ENCODE results near the gene IMPA2.

DNA sequence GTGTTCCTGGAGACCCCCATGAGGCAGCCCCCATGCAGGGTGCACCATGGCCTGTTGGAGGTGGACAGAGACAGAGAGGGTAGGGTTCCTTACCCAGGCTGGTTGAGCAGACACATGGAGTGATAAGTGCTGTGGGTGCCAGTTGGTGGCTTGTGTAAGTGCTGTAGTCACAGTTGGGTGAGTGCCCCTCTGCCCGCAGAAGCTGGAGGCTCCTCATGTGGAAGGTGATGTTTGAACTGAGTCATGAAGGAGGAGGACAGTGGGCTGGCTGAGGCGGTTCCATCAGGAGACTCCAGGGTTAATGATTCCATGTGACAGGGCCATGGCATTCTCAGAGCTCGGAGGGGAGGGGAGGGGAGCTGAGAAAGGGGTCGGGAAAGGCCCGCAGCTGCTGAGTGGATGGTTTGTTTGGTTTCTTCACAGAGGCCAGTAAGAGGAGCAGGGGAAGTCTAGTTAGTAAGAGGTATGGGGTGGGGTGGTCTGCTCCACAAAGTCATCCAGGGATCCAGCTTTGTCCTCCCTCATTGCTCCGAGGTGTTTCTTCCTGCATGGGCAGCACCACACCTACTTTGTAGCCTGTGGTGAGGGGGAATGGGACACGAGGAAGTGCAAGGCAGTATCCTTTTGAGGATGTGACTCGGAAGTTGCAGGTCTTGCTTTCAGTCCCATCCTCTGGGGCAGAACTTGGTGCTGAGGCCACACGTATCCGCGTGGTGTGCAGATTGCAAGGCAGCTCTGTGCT is 13.6 kb downstream of the IMPA2 start:
- TF ChIP-seq POLR2A (IDR thresholded peaks at IDR 0.05) (no peak), POLR2AphosphoS5 (IDR thresholded peaks at IDR 0.05) (no peak)
- TF ChIP-seq, protein P1, sequence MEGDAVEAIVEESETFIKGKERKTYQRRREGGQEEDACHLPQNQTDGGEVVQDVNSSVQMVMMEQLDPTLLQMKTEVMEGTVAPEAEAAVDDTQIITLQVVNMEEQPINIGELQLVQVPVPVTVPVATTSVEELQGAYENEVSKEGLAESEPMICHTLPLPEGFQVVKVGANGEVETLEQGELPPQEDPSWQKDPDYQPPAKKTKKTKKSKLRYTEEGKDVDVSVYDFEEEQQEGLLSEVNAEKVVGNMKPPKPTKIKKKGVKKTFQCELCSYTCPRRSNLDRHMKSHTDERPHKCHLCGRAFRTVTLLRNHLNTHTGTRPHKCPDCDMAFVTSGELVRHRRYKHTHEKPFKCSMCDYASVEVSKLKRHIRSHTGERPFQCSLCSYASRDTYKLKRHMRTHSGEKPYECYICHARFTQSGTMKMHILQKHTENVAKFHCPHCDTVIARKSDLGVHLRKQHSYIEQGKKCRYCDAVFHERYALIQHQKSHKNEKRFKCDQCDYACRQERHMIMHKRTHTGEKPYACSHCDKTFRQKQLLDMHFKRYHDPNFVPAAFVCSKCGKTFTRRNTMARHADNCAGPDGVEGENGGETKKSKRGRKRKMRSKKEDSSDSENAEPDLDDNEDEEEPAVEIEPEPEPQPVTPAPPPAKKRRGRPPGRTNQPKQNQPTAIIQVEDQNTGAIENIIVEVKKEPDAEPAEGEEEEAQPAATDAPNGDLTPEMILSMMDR (IDR thresholded peaks at IDR 0.05), result no peak

All from gastroesophageal sphincter (tissue), 3 donors.